Measurements from ENCODE around the gene PHPT1. TPM values are rescaled to one million over a fixed set of nuclear protein-coding genes. Genes with fewer than 3 reads are reported as not detected.
"Not testable (repeated sequence)": the region's sequence is repeated elsewhere in the genome, so short reads cannot be mapped to it uniquely, and the experiment has no call there.

The PHPT1 gene
- total RNA-seq, 1 donor from 2014 or later: 76.9 TPM

DNA sequence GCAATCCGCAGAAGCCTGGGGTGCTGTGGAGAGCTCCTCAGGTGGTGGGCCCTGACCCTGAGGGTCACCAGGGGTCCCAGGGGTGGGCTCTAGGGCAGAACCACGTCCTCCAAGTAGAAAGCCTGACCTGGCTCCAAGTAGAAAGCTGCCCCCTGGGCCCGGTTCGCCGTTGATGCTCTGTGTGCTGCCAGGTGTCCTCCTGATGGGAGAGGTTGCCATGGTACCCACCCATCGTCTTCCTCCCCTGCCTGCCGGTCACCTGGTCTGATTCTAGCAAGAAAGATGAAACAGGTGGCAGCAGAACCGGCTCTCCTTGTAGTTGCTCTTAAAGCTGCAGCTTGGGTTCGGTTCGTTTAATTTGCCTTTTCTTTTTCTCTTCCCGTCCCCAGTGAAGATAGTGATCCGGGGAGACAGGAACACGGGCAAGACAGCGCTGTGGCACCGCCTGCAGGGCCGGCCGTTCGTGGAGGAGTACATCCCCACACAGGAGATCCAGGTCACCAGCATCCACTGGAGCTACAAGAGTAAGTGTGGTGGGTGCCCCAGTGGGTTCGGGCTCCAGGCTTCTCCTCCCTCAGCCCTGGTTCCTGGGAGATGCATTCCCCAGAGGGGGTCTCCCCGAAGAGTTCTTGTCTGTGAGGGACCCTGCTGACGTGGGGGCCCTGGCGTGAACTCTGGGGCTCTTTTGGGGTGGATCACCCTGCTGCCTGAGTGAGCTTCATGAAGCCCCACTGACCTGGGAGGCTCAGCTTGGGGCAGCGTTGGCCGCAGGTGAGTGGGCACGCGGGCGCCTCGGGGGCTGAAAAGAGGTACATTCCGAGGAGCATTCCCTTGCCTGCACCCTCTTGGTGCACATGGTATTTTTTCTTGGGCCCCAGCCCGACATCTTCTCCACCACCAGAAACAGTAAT lies 25.8 kb upstream of the PHPT1 start:
- no peak for DNase-seq

DNA sequence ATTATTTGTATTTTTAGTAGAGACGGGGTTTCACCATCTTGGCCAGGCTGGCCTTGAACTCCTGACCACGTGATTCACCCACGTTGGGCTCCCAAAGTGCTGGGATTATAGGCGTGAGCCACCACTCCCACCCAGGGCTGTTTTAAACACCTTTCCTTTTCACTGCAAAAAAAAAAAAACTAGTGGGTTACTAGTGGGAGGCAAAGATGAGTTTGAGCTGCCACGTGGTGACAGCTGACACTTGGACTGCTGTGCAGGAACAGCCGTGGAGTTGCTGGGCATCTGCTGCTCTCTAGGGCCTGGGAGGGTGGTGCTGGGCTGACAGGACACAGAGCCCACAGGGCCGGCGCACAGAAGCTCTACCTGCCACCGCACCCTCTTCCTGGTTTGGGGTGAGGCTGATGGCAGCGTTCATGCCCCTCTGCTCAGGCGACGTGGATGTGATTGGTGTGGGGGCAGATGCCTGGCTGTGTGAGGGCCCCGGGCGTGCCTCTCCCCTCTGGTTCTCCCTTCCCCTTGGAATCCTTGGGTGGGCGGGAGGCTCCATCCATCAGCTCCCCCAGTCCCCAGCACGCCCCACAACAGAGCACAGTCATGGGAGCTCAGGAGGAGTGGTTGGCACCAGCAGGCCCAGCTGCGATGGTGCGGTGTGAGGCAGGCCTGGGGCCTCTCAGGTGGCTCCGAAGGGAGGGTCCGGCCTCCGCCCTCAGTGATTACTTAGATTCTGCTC lies 24.5 kb upstream of the PHPT1 start:
- no peak for DNase-seq

DNA sequence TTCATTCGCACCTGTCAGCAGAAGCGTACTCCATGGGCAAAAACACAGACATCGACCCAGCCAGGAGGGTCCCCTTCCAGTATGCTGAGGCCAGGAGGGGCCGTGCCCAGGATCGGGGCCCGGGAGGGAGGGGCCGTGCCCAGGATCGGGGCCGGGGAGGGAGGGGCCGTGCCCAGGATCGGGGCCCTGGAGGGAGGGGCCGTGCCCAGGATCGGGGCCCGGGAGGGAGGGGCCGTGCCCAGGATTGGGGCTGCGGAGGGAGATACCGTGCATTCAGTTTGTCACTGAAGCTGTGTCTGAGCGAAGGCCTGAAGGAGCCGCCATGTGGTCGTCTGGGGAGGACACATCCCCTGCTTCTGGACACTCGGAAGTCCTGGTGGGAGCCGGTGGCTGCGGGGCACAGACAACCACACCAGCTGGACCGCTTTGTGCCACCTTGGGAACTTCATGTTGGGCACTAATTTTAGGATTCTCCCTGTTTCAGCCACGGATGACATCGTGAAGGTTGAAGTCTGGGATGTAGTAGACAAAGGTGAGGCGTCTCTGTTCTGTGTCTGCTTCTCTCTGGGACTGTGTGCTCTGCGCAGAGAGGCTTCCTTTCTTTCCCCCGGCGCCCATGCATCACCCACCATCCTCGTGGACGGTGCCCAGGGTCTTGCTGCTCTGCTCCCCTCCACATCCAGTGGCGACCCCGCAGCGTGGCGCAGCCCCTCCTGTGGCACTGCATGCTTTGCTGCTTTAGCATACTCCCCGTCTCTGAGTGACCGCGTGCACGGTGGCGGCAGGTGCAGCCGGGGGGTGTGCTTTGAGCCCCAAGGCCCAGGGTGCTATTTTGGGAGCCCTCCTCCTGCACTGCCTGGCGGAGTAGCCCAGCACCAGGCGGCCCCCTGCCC lies 23.7 kb upstream of the PHPT1 start:
- DNase-seq: no peak

DNA sequence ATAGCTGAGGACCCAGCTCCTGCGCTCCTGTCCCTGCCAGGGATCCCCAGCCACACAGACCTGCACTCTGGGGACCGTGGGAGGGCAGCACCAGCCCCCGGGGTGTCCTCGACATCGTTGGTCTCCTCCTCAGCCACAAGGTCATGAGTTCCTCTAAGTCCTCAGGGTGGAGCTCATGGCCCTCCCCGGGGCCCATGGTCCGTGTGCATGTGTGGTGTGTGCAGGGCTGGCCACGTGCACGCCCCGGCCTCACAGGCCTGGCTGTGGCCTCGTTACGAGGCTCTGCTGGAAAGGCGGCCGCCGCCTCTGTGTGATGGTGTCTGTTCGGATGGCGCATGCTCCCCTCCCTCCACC lies 23.0 kb upstream of the PHPT1 start:
- no peak for DNase-seq

DNA sequence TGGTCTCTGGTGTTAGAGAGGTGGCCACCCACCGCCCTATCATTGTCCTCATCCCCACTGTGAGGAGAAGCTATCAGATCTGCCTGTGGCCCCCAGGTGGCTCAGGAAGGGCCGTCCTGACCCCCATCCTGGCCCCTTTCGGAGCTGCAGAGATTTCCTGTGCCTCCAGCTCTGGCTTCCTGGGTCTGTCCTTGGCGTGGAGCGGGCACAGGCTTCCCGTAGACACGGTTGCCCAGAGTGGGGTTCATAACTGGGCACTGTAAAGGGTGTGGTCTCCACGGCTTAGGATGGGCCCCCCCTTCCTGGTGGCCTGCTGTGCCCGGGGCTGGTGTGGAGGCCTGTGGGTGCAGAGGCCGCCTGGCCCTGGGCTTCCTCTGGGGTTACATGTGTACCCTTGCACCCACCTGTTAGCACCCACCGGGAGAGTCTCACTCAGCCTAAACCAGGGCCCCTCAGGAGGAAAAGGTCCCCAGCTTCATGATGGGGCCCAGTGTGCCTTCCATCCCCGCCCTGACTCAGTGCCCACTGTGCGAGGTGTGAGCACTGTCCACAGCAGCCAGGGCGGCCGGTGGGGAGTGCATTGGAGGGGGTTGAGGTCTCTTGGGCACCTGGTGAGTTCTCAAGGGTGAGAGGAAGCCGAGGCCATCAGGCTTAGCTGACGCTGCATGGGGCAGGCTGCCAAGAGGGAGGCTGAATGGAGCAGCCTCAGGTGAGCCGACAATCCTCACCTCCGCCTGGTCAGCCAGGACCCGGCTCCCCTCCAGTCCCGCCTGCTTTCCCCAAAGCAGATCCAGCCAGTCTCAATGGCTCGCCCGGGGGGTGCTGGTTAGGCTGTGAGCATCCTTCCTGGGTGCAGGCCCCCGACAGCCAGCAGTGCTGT lies 22.3 kb upstream of the PHPT1 start:
- no peak for DNase-seq

DNA sequence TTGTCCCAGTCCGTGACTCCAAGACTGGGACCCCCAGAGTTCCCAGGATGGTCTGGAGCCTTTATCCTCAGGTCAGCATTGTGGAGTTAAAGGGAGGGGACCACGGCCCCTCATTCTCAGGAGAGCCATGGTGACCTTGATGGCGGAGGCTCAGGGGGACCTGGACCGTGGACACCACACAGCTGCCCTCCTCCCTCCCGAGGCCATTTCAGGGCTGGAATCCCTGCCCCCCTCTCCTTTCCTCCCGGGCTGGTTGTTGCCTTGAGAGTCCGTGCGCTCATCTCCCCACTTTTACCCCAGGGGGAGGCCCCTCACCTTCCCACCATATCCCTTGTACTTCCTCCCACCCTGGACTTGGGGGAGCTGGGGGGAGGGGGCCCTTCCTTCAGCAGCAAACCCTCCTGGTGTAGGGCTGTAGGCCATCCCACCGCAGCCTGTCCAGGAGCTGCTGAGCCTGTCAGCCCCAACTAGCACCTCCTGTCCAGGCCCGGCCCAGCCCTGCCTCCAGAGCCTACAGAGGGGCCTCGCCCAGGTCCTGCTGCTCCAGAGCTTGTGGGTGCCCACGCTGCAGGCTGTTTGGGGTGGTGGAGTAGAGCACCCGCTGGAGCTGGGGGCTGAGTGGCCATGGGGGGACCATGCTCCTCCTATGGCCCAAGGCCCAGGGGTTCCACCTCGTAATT lies 21.3 kb upstream of the PHPT1 start:
- no peak for DNase-seq

DNA sequence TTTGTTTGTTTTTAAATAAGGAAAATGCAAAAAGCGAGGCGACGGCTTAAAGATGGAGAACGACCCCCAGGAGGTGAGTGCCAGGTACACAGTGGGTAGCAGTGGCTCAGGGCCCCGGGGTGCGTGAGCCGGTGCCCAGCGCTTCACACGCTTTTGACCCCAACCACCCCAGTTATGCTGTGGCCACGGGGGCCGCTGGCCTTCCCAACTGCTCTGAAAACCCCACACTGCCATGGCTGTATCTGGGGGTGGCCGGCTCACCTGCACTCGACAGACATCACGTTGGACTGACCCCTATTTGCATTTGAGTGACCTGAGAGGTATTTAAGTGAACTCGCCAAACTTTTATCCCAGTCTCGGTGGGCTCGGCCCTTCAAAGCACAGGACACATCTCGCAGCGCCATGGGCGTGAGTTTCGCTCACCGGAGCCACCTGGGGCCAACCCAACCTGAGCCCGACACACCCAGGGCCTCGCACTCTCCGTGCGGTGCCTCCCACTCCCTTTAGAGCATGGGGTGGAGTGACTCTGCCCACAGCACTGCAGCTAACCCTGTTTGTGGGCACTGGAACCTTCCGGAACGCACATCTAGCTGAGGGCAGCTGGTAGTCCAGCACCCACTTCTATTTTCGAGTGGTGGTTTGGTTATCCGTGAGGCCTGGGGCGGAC lies 20.6 kb upstream of the PHPT1 start:
- DNase-seq: no peak

DNA sequence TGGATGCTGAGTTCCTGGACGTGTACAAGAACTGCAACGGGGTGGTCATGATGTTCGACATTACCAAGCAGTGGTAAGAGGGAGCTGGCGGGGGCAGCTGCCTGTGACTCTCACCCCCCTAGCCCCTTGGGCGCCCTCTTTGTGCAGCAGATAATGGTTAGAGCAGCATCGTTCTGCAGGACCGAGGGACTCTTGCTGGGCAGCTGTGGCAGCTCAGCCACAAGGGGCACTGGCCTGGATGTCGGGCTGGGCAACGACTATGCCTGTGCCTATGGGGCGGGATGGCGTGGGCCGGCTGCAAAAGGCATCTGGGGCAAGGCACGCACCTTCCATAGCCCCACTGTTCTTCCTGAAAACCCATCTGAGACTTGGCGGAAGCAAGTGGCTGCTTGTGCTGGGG lies 19.8 kb upstream of the PHPT1 start:
- DNase-seq: no peak

DNA sequence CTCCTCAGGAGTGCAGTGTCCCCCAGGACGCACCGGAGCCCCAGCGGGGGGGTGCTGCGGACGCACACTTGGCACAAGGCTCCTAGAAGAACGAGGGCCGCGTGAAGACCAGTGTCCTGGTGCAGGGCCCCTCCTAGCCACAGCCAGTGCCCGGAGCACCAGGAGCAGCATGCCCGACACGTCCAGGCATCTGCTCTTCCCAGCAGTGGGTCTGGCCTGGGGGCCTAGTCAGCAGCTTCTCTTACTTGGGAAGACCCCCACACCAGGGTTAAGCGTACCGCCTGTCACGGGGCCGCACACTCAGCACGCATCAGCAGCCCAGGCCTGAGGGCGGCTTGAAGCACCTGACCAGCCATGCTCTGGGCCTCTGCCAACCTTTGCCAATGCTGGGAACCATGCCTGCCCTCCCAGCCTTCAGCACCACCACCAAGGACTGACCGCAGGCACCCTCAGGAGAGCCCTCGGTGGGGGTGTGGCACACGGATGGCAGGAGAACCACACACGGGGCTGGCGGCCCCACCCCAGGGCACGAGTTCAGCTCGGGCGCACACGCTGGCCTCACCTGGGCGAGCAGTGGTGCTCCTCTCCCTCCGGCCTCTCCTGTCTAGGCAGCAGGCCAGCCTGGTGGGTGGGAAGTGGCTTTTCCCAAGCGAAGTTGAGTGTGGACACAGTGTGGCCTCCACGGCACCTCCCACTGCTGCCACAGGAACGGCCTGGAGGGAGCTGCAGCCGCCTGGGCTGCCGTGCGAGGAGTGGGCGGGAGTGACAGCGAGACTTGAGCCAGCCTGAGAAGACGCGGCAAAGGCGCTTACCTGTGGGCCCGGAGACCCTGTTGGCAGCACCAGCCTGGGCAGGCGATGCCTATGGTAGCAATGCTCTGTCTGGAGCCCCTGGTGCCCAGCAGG lies 19.0 kb upstream of the PHPT1 start:
- DNase-seq: no peak

DNA sequence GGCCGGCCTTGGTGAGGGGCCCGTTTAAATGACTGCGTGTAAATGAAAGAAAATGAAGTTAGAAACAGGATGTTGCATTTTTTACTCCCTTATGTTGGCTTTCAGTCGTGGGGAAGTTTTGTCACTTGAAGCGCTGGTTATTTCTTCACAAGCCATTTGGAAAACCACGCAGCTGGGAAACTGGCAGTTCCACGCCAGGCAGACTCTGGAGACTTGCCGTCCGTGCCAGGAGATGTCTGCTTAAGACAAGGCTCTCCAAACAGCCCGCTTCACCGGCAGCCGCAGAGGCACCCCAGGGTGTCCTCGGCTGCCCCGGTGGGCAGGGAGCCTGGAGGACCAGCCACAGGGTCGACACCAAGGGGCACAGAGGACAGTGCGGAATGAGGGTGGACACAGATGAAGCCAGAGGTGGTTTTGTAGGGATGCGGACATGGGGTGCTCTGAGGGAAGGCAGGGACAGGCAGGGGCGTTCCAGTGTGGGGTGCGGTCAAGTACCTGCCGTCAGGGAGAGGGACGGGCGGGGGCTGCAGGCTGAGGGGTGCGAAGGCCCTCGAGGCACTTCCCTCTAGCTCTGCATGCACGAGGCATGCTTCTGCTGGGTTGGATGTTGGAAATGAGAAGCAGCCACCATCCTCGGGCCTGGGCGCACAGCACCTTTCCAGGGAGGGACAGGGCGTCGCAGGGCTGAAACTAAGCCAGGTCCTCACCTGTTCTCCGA lies 18.0 kb upstream of the PHPT1 start:
- DNase-seq: no peak

DNA sequence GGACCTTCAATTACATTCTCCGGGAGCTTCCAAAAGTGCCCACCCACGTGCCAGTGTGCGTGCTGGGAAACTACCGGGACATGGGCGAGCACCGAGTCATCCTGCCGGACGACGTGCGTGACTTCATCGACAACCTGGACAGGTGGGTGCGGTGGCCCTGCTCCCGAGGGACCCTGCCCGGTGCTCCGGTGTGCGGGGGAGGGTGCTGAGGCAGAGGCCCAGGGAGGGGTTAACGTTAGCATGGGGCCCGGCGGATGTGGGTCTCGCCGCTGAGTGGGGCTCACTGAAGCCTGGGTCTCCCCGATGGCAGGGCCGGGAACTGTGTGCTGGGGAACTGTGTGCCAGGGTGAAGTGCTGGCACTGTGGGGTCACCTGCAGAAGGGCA lies 17.5 kb upstream of the PHPT1 start:
- DNase-seq: no peak

DNA sequence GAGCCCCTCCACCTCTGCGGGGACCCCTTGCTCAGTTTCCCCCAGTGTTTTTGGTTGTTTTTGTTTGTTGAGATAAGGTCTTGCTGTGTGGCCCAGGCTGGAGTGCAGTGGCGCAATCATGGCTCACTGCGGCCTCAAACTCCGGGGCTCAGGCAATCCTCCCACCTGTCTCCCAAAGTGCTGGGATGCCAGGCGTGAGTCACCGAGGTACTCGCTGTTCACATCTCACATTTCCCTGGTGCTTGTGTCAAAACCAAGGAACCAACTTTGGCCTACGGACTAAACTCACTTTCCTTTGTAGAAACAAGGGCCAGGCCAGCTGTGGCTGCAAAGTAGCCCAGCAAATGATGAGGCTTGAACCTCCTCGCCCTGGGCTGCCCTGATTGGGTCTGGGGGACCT lies 16.6 kb upstream of the PHPT1 start:
- DNase-seq: no peak

DNA sequence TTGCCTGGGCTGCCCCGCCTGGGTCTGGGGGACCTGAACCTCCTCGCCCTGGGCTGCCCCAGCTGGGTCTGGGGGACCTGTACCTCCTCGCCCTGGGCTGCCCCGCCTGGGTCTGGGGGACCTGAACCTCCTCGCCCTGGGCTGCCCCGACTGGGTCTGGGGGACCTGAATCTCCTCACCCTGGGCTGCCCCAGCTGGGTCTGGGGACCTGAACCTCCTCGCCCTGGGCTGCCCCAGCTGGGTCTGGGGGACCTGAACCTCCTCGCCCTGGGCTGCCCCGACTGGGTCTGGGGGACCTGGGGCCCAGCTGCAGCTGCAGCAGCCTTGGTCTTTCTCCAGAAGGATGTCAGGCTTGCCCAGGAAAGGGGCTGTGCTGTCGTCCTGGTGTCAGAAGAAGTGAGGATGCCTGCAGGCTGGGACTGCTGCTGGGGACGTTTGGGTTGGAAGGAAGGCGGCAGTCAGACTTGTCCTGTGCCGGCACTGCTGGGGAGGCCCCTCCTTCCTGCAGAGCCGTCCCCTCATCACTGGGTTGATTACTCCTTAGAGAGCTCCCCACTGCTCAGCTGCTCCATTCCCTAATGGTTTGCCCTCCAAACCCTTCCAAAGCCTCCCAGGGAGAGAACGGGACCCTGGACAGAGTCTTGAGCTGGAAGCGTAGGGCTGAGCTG lies 15.7 kb upstream of the PHPT1 start:
- not testable (repeated sequence) for DNase-seq

DNA sequence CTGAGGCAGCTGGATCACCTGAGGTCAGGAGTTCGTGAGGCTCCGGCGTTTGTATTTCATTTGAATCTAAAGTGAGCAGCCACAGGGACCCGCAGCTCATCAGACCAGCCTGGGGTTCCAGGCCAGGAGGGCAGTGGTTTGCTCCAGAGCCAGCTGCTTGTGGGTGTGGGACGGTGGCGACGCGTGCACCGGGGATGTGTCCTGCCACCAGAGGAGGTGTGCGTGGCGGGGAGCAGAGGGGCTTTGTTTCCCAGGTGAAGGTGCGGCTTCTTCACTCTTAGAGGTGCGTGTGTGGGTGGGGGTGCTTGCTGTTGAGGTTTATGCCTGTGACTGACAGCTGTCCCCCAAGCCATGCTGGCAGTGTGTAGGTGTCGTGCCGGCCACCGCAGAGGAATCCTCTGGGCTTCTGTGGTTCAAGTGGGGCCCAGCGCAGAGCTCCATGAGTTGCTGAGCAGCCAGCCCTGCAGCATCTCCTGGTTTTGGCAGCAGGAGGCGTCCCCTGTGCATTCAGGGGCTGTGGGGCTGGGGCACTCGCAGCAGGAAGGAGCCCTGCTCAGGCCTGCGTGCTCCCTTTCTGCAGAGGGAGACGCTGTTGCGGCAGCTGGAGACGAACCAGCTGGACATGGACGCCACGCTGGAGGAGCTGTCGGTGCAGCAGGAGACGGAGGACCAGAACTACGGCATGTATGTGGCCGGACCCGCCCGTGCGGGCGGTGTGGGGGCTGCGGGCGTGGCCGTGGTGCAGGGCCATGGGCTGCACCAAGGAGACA lies 13.9 kb upstream of the PHPT1 start:
- DNase-seq: no peak

DNA sequence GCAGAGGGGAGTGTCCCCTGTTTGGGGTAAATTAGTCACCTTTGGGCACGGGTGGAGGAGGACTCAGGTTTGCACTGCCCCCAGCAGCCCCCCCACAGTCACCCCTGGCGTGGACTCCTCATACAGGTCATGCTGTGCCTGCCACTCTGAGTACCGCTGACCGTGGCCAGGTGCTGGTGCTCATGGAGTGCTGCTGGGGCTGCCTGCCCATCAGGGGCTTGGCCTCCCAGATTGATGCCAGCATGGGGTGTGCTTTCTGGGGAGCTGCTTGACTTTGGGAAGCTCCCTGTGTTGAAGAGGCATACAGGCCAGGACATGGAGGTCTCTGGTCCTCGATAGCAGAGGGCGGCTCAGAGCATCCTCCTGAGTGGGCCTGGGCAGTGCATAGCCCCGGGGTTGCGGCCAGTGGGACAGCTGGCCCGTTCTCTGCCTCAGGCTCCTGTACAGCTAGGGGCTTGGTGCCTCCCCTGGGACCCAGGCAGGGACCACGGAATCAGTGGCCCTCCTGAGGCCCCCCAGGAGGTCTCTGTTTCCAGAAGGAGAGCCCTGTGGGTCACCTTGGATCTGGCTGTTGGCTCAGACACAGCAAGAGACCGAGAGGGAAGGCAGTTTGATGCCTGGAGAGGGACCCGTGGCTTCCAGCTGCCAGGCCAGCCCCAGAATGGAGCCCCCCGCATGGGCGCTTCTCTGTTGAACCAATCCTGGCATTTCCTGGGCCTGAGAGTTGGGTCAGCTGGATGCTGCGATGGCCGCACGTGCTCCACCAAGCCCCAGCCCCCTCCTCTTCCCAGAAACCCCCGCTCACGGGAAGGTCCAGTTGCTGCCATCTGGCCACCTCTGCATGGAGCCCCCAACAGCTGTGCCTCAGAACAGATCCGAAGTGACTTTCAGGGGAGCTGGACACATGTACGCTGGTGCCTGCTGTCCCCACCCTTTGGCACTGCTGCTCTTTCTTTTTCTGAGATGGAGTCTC lies 13.0 kb upstream of the PHPT1 start:
- DNase-seq: no peak
